NCI-H187 treated with DMSO at 0.1 percent for 48 hours (cell line): Measurements from ENCODE around the gene CUX1.
"Not testable (repeated sequence)": the region's sequence is repeated elsewhere in the genome, so short reads cannot be mapped to it uniquely, and the experiment has no call there.

Experiments
- DNase-seq: peaks from one replicate; lab custom pipeline; 2025; lab: John Stamatoyannopoulos, UW

CUX1 gene

DNA sequence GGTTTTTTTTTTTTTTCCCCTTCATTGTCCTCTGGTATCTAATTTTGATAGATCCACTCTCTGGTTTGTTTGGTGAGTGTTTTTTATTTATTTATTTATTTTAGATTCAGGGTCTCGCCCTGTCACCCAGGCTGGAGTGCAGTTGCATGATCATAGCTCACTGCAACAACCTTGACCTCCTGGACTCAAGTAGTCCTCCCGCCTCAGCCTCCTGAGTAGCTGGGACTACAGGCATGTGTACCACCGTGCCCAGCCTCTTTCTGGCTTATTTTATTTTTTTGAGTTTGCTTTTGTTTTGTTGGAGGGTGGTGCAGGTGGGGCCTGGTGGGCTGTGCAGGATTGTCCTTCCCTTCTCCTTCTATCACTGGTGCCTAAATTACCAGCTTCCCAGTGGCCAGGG is 282.0 kb downstream of the CUX1 start:
- no peak for DNase-seq

DNA sequence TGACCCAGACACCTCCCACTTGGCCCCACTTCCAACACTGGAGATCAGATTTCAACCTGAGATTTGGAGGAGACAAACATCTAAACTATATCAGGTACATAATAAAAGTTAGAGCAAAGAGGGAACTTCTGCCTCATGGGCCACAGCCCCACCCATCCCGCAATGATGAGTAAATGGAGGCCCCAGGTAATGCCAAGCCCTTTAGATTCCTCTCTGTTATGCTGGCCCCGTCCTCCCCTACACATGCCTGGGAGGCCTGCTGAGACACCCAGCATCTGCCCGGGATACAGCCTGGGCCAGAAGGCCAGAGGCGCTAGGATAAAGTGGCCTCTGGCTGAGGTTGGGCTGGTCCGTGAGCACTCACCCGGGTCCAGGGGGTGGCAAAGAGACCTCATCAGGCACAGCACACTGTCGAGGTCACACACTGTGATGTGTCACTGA is 283.7 kb downstream of the CUX1 start:
- no peak for DNase-seq

- no peak for DNase-seq
Measured at GRCh38 chr7:102101926-102102325, 284.5 kb downstream of the CUX1 start.

- no peak for DNase-seq
Measured at GRCh38 chr7:102103027-102103372, 285.6 kb downstream of the CUX1 start.

DNA sequence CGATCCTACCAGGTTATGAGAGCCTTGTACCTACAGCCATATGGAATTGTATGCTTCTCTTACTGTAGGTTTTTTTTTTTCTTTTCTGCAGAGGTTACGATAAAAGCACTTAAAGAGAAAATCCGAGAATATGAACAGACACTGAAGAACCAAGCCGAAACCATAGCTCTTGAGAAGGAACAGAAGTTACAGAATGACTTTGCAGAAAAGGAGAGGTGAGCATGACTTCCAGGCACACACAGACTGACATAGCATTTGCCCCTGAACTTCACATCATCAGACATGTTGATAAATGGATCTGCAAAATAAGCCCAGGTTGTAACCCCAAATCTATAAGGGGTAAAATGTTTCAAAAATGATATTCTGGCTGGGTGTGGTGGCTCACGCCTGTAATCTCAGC is 286.8 kb downstream of the CUX1 start:
- DNase-seq, result no peak

DNA sequence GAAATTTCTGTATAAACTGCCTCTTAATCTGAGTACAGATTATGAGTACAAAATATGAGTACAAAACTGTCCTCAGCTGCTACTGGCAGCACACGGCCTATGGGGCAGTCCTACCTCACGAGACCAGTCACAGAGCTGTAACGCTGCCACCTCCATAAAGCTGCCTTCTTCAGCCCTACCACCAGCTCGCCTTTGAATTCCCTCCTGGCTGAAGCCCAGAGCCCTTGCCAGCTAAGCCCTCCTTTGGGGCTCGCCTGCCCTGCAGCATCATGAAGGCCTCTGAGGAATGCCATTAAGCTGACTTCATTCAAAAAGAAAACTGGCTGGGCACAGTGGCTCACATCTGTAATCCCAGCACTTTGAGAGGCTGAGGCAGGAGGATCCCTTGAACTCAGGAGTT is 289.2 kb downstream of the CUX1 start:
- DNase-seq, result no peak

DNA sequence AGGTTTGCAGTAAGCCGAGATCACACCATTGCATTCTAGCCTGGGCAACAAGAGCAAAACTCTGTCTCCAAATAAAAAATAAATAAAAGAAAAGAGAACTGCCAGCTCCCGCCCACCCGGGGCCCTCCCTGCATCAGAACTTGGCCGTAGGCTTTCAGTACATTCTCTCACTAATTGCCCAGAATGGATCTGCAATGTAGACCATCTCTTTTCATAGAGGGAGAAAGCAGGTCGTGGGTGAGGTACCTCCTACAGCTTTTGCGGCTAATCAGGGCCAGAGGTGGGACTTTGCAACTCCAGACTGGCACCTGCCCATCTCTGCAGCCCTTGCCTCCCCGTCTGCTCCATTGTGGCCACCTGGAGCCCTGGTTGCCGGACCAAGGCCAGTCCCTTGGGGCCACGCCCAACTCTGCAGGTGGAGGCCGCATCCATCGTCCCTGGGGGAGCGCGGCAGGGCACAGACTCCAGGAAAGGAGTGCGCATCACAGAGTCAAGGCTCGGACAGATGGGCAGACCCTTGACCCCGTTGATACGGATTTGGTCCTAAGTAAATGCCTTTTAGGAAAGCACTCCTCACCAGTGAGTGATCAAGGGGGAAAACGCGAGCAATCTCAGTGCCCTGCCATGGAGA is 290.2 kb downstream of the CUX1 start:
- no peak for DNase-seq

GRCh38 chr7:102111061-102112041 is 293.9 kb downstream of the CUX1 start:
- DNase-seq, result no peak

GRCh38 chr7:102115181-102115580 is 297.8 kb downstream of the CUX1 start:
- DNase-seq, result no peak

- no peak for DNase-seq
Measured at GRCh38 chr7:102115931-102116330, 298.5 kb downstream of the CUX1 start.

DNA sequence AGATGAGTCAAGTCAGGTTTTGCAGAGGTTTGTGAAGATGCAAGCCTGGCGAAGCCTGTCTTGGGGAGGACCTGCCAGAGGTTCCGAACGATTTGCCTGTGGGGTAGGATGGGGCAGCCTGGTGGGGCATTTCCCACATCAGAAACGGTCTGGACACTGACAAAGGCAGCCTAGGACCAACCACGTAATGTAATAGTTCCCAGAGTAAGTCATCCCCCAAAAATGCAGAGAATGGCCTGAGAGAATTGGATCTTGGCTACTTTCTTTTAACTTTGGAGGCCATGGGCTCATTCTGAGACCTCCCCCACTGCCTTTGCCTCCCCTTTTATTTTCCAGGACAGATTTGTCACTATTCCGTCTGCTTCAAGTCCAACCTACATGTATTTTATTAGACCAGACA is 300.3 kb downstream of the CUX1 start:
- no peak for DNase-seq

- no peak for DNase-seq
Measured at GRCh38 chr7:102119213-102119651, 301.8 kb downstream of the CUX1 start.

DNA sequence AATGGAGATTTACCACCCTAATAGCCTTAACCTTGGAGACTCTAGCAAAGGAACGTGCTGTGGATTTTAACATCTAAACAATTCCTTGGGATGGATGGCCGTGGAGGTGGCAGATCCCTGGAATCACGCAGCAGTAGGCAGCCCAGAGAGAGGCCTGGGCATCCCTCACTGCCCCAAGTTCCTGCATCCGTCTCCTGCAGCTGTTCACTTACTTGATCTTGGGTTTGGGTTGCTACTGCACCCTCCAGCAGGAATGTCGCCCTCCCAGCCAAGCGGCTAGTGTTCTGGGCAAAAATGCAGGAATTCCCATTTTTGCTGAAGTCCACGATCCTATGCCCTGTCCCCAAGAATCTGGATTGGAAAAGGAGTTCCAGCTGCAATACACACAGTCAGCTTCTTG is 302.5 kb downstream of the CUX1 start:
- DNase-seq, result no peak

DNA sequence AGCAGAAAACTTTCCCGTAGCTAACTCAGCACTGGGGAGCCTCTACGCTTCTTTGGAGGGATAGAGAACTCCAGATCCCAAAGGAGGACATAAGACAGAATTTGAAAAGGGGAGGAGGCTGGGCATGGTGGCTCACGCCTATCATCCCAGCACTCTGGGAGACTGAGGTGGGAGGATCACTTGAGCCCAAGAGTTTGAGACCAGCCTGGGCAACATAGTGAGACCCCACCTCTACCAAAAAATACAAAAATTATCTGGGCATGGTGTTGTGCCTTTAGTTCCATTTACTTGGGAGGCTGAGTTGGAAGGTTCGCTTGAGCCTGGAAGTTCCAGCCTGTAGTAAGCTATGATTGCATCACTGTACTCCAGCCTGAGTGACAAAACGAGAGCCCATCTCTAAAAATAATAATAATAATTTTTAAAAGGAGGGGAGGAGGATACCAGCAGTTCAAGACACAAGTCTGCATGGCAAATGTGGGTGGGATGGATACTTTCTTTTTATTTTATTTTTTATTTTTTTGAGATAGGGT is 303.3 kb downstream of the CUX1 start:
- no peak for DNase-seq

- DNase-seq, result no peak
Measured at GRCh38 chr7:102122026-102122425, 304.6 kb downstream of the CUX1 start.

DNA sequence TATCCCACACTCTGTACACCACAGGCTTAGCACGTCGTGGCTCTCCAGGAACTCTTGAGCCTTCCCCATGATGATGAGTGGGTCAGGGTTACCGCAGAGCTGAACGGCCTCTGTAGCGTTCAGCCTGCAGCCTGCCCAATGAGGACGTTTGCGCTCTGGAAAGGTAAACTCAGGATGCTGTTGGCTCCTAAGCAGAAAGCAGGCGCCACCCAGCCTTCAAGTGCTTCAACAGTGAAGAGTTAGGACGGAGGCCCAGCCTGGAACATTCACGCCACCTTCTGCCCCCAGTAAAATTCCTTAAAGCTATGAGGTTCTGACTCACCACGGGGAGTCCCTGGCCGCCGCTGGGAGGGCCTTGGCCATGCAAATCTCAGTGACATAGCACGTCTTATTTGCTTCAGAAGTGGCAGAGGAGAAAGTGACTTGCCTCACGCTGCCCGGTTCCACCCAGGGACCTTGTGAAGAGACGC is 307.7 kb downstream of the CUX1 start:
- DNase-seq, result no peak

GRCh38 chr7:102128303-102128702 is 310.9 kb downstream of the CUX1 start:
- no peak for DNase-seq

DNA sequence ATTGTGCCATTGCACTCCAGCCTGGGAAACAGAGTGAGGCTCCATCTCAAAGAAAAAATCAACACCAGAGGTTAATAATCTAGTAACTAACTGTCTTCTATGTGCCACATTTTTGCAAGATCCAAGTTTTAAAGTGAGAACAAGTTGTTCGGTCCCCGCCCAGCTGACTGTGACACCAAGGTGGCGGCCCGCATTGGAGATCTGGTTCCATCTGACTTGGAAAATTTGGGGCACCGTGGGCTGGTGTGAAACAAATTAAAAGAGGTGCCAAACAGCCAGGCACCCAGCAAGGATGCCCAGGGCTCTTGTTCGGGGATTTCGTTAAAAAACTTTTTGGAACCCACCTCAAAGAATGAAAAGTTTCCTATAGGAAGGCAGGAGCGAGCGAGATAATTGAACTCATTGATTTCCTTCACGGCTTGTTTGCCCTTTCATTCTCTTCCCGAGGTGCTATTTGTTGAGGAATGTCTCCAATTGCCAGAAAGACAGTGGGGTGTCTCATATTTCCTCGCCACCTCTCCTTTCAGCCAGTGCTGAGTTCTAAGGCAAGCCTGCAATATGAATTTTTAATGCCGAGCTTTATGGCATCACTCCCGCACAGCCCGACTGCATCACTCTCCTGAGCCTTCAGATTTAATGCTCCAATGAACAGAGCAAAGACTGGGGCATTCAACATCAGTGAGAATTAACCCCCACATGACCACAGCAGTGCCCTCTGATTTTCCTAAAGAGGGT is 312.4 kb downstream of the CUX1 start:
- no peak for DNase-seq

- no peak for DNase-seq
Measured at GRCh38 chr7:102132209-102132752, 314.9 kb downstream of the CUX1 start.

GRCh38 chr7:102138676-102139075 is 321.2 kb downstream of the CUX1 start:
- DNase-seq, result no peak

DNA sequence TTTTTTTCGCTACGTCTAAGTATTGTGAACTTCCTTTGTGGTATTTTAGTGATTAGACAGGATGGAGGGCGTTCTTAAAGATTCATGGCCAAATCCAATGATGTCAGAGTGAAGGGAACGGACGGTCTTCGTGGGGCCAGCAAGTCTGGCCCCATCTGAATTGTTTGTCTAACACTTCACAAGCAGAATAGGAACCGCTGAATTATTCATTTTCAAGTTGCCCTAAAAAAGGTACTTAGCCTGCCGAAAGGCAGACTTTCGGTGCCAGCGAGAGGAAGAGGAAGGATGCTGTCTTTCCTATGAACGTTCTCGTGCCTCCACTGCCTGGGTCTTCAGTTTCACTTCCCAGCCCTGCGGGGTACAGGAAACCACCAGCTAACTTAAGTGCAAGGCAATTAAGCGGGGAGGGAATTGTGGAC is 323.5 kb downstream of the CUX1 start:
- no peak for DNase-seq

GRCh38 chr7:102142433-102142832 is 325.0 kb downstream of the CUX1 start:
- not testable (repeated sequence) for DNase-seq
